Gastrocnemius medialis (tissue), 4 donors: ENCODE results near the gene DEF6.

Experiments
- CTCF ChIP-seq, 5 experiments: fragments of 450-650 bp in 3 of 5; fragments of 200-600 bp in 2 of 5; sonication (generic) in 2 of 5; IDR thresholded peaks in 4 of 5; conservative IDR thresholded peaks in 1 of 5; 1 replicate in 4 of 5; 2 replicates in 1 of 5; pipeline ENCODE4 v1.5.1; 2016 to 2019; ENCODE audit warnings: antibody characterized with exemption in 5 of 5, mild to moderate bottlenecking in 3 of 5, moderate library complexity in 3 of 5
- POLR2A ChIP-seq, 2 donors: fragments of 450-650 bp; IDR thresholded peaks; one replicate each; pipeline ENCODE4 v1.6.1; 2017; ENCODE audit warnings: antibody characterized with exemption in 2 of 2, mild to moderate bottlenecking in 2 of 2, moderate library complexity in 2 of 2

DNA sequence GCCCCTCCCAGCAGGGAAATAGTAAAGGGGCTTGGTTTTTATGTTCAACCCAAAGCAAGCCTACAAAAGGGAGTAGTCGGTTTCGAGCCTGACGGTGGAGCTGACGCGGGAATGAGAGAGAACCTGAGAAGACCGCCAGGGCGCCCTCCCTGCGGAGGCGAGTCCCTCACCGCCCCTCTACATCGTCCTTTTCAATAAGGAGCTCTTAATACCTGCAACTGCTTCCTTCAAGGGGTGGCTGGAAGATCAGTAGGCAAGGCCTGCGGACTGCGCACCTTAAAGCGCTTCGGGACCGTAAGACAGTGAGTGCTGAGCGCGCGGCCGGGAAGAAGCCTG is 38.8 kb upstream of the DEF6 start:
- no peak for TF ChIP-seq CTCF (IDR thresholded peaks at IDR 0.05 in 4 of 5, conservative IDR thresholded peaks at IDR 0.05 in 1 of 5)
- TF ChIP-seq POLR2A (IDR thresholded peaks at IDR 0.05), result no peak
